Gastroesophageal sphincter (tissue), 3 donors: ENCODE results near the gene OR4D5.

Source experiments
- CTCF ChIP-seq, 4 experiments: fragments of 200-600 bp in 2 of 4; fragments of 450-650 bp in 2 of 4; sonication (generic) in 1 of 4; IDR thresholded peaks; one replicate each; pipeline ENCODE4 v1.5.1; 2017 to 2019; ENCODE audit warnings: antibody characterized with exemption in 4 of 4, mild to moderate bottlenecking in 2 of 4, moderate library complexity in 2 of 4
- POLR2A ChIP-seq, 2 donors: fragments of 450-650 bp; IDR thresholded peaks; one replicate each; pipeline ENCODE4 v1.6.1; 2017; ENCODE audit warnings: antibody characterized with exemption in 2 of 2, mild to moderate bottlenecking in 2 of 2, moderate library complexity in 1 of 2
- POLR2AphosphoS5 ChIP-seq: sonication (generic); formaldehyde crosslinking; IDR thresholded peaks from one replicate; pipeline ENCODE4 v1.6.1; 2017; ENCODE audit warnings: antibody characterized with exemption

- TF ChIP-seq CTCF (IDR thresholded peaks at IDR 0.05): no peak
- TF ChIP-seq POLR2AphosphoS5: no peak
- no peak for TF ChIP-seq POLR2A (IDR thresholded peaks at IDR 0.05)
These were observed 17.3 kb downstream of the OR4D5 start for GRCh38 chr11:123956752-123957151.
